A549 treated with RU486 at 1 μM for 4 hours (cell line): ENCODE results near the gene TP53INP2. TPM values are rescaled to one million over a fixed set of nuclear protein-coding genes. Genes with fewer than 3 reads are reported as not detected.

Experiments used
- total RNA-seq: library from RNA; stranded (reverse); fragments of 200-300 nt; extraction: Qiagen RNA extraction; gene quantifications from 5 replicates; pipeline ENCODE4 v1.2.3, GENCODE V29; 2022; ENCODE audit warnings: low read depth

The TP53INP2 gene
- total RNA-seq = 6.5 to 8.7 TPM (median 8.1 TPM) in 5 replicates

GRCh38 chr20:34704177-34705007 is at the start of gene TP53INP2:
Gene TP53INP2, plus strand, starts transcription at chr20:34704344. Its CDS starts 4,396 bp downstream, at chr20:34708740.

GRCh38 chr20:34676642-34677373 is 27.3 kb upstream of the TP53INP2 start, which contains the start of gene PIGU:
Gene PIGU, minus strand, starts transcription at chr20:34677092. Its CDS starts 7 bp downstream, at chr20:34677085.

Other genes starting within 250 kb of the TP53INP2 start
- 221 to 257 TPM (median 231 TPM) in 5 replicates for gene DYNLRB1, start 187.9 kb upstream of the TP53INP2 start, total RNA-seq
- gene MAP1LC3A, start 145.6 kb upstream of the TP53INP2 start, total RNA-seq = 17.7 to 33.0 TPM (median 27.7 TPM) in 5 replicates
- 22.5 to 31.4 TPM (median 27.6 TPM) in 5 replicates for gene PIGU, start 27.3 kb upstream of the TP53INP2 start, total RNA-seq
- 17.5 to 20.1 TPM (median 19.8 TPM) in 5 replicates for gene NCOA6, start 121.3 kb downstream of the TP53INP2 start, total RNA-seq
- gene GGT7, start 168.5 kb downstream of the TP53INP2 start, total RNA-seq = 5.4 to 7.7 TPM (median 6.9 TPM) in 5 replicates
- 7.9 to 11.0 TPM (median 8.9 TPM) in 5 replicates for gene ACSS2, start 172.3 kb downstream of the TP53INP2 start, total RNA-seq